ENCODE results near the gene IL22RA1.

DNA sequence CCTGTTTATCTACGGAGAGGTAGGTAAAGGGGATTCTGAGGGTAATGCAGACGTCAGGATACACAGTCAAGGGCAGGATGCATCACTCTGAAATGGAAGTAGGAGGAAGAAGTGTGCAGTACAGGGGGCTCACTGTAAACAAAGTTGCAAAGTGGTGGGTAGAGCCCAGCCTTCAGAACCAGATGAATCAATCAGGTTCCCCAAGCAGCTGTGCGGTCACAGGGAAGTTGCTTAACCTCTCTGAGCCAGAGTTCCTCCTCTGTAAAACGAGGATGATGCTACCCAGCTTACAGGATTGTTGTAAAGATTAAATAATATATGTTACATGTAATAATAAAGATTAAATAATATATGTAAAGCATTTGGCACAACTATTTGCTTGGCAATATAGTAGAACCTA lies 17.5 kb downstream of the IL22RA1 start:
- TF ChIP-seq EZH2 (IDR thresholded peaks at IDR 0.05; ENCODE audit: insufficient read depth, poor library complexity, severe bottlenecking) (no peak), EZH2phosphoT487 (IDR thresholded peaks at IDR 0.05; ENCODE audit: insufficient read depth, low read depth) (no peak)
